DND-41 (cell line): ENCODE results near the gene USP17L18.
"Not testable (repeated sequence)": the region's sequence is repeated elsewhere in the genome, so short reads cannot be mapped to it uniquely, and the experiment has no call there.

Experiments
- CTCF ChIP-seq: IDR thresholded peaks from 2 replicates; pipeline ENCODE4 v1.5.1; 2012; ENCODE audit warnings: borderline replicate concordance, low read length, moderate library complexity, mild to moderate bottlenecking; ENCODE audit not compliant: poor library complexity, severe bottlenecking; ENCODE audit errors: extremely low read depth
- EZH2 ChIP-seq: IDR thresholded peaks from 3 replicates; pipeline ENCODE4 v1.6.1; 2012; ENCODE audit warnings: borderline replicate concordance, low read depth, mild to moderate bottlenecking, moderate library complexity, low read length, inconsistent platforms; ENCODE audit not compliant: severe bottlenecking

GRCh38 chr4:9215105-9215504 lies 33.3 kb upstream of the USP17L18 start, which contains the start of gene USP17L11:
- not testable (repeated sequence) for TF ChIP-seq CTCF, EZH2
